ENCODE data around the gene LPCAT3.

- TF ChIP-seq EZH2 (IDR thresholded peaks at IDR 0.05; ENCODE audit: insufficient read depth, poor library complexity, severe bottlenecking) (no peak), EZH2phosphoT487 (IDR thresholded peaks at IDR 0.05; ENCODE audit: insufficient read depth, low read depth) (no peak)
Measured at GRCh38 chr12:6979453-6979852, 38.8 kb downstream of the LPCAT3 start.
